Measurements from ENCODE around the gene BSCL2. TPM values are rescaled to one million over a fixed set of nuclear protein-coding genes. Genes with fewer than 3 reads are reported as not detected.

The BSCL2 gene
- total RNA-seq (2022; extraction: Qiagen RNA extraction; ENCODE audit: low read depth), result 55.9 to 81.0 TPM (median 72.4 TPM) in 5 replicates

GRCh38 chr11:62707277-62707861 is at the start of gene BSCL2, which contains the start of gene GNG3:
TSS of gene BSCL2 (minus strand) at chr11:62707424. CDS start at chr11:62707195, 229 bp downstream.
TSS of gene GNG3 (plus strand) at chr11:62707676. CDS start at chr11:62708296, 620 bp downstream.

GRCh38 chr11:62753736-62754603 is 46.7 kb upstream of the BSCL2 start, which contains the start of gene ZBTB3:
TSS of gene ZBTB3 (minus strand) at chr11:62754160. CDS start at chr11:62753664, 496 bp downstream.

GRCh38 chr11:62728171-62728988 is 21.2 kb upstream of the BSCL2 start, which contains the start of gene TTC9C:
TSS of gene TTC9C (plus strand) at chr11:62728486. CDS start at chr11:62728849, 363 bp downstream.

GRCh38 chr11:62727165-62727871 is 20.1 kb upstream of the BSCL2 start, which contains the start of gene HNRNPUL2:
TSS of gene HNRNPUL2 (minus strand) at chr11:62727457. CDS start at chr11:62727156, 301 bp downstream.

GRCh38 chr11:62689421-62690183 is 17.6 kb downstream of the BSCL2 start, which contains the start of gene LRRN4CL:
TSS of gene LRRN4CL (minus strand) at chr11:62689530. CDS start at chr11:62688508, 1,022 bp downstream.

GRCh38 chr11:62678770-62679696 is 28.2 kb downstream of the BSCL2 start, which contains the start of gene UBXN1:
TSS of gene UBXN1 (minus strand) at chr11:62679073. CDS start at chr11:62678923, 150 bp downstream.

GRCh38 chr11:62671608-62672389 is 35.4 kb downstream of the BSCL2 start, which contains the start of the genes LBHD1 and UQCC3:
TSS of gene LBHD1 (minus strand) at chr11:62672267. CDS start at chr11:62670031, 2,236 bp downstream.
TSS of gene UQCC3 (plus strand) at chr11:62671673. CDS start at chr11:62671746, 73 bp downstream.

GRCh38 chr11:62665075-62665598 is 42.1 kb downstream of the BSCL2 start, which contains the start of the genes C11orf98 and CSKMT:
TSS of gene C11orf98 (minus strand) at chr11:62665210. CDS start at chr11:62665169, 41 bp downstream.
TSS of gene CSKMT (plus strand) at chr11:62665312. CDS start at chr11:62665880, 568 bp downstream.

GRCh38 chr11:62645946-62646824 is 61.0 kb downstream of the BSCL2 start, which contains the start of gene GANAB:
TSS of gene GANAB (minus strand) at chr11:62646613. CDS start at chr11:62646599, 14 bp downstream.

Other genes with a start within 250 kb of the BSCL2 start
- 153 to 206 TPM (median 176 TPM) in 5 replicates for gene AHNAK, start 160.6 kb downstream of the BSCL2 start, total RNA-seq (2022; extraction: Qiagen RNA extraction; ENCODE audit: low read depth)
- gene EEF1G, start 133.5 kb downstream of the BSCL2 start, total RNA-seq (2022; extraction: Qiagen RNA extraction; ENCODE audit: low read depth), result 1,810 to 2,054 TPM (median 1,998 TPM) in 5 replicates
- gene TUT1, start 115.9 kb downstream of the BSCL2 start, total RNA-seq (2022; extraction: Qiagen RNA extraction; ENCODE audit: low read depth), result 12.6 to 16.4 TPM (median 14.7 TPM) in 5 replicates
- gene MTA2, start 105.6 kb downstream of the BSCL2 start, total RNA-seq (2022; extraction: Qiagen RNA extraction; ENCODE audit: low read depth), result 85.5 to 90.4 TPM (median 87.7 TPM) in 5 replicates
- gene EML3, start 94.6 kb downstream of the BSCL2 start, total RNA-seq (2022; extraction: Qiagen RNA extraction; ENCODE audit: low read depth), result 17.7 to 28.3 TPM (median 25.4 TPM) in 5 replicates
- 2.2 to 4.7 TPM (median 4.0 TPM) in 5 replicates for gene ROM1, start 94.2 kb downstream of the BSCL2 start, total RNA-seq (2022; extraction: Qiagen RNA extraction; ENCODE audit: low read depth)
- 43.0 to 56.7 TPM (median 55.6 TPM) in 5 replicates for gene B3GAT3, start 85.4 kb downstream of the BSCL2 start, total RNA-seq (2022; extraction: Qiagen RNA extraction; ENCODE audit: low read depth)
- gene GANAB, start 60.8 kb downstream of the BSCL2 start, total RNA-seq (2022; extraction: Qiagen RNA extraction; ENCODE audit: low read depth), result 243 to 281 TPM (median 269 TPM) in 5 replicates
- 16.8 to 22.4 TPM (median 21.8 TPM) in 5 replicates for gene INTS5, start 54.1 kb downstream of the BSCL2 start, total RNA-seq (2022; extraction: Qiagen RNA extraction; ENCODE audit: low read depth)
- 136 to 160 TPM (median 145 TPM) in 5 replicates for gene C11orf98, start 42.2 kb downstream of the BSCL2 start, total RNA-seq (2022; extraction: Qiagen RNA extraction; ENCODE audit: low read depth)
- 11.7 to 17.3 TPM (median 13.5 TPM) in 5 replicates for gene CSKMT, start 42.1 kb downstream of the BSCL2 start, total RNA-seq (2022; extraction: Qiagen RNA extraction; ENCODE audit: low read depth)
- 23.9 to 36.7 TPM (median 32.9 TPM) in 5 replicates for gene UQCC3, start 35.8 kb downstream of the BSCL2 start, total RNA-seq (2022; extraction: Qiagen RNA extraction; ENCODE audit: low read depth)
- gene LBHD1, start 35.2 kb downstream of the BSCL2 start, total RNA-seq (2022; extraction: Qiagen RNA extraction; ENCODE audit: low read depth), result 4.0 to 5.2 TPM (median 5.0 TPM) in 5 replicates
- gene UBXN1, start 28.4 kb downstream of the BSCL2 start, total RNA-seq (2022; extraction: Qiagen RNA extraction; ENCODE audit: low read depth), result 113 to 129 TPM (median 124 TPM) in 5 replicates
- gene LRRN4CL, start 17.9 kb downstream of the BSCL2 start, total RNA-seq (2022; extraction: Qiagen RNA extraction; ENCODE audit: low read depth), result 0.08 to 0.12 TPM (median 0.10 TPM) in 3 of 5 replicates, not detected in the others
- 0.08 TPM in 1 of 5 replicates, not detected in the others for gene GNG3, start 252 bp upstream of the BSCL2 start, total RNA-seq (2022; extraction: Qiagen RNA extraction; ENCODE audit: low read depth)
- 37.0 to 43.4 TPM (median 42.3 TPM) in 5 replicates for gene HNRNPUL2, start 20.0 kb upstream of the BSCL2 start, total RNA-seq (2022; extraction: Qiagen RNA extraction; ENCODE audit: low read depth)
- 32.4 to 38.1 TPM (median 35.4 TPM) in 5 replicates for gene TTC9C, start 21.1 kb upstream of the BSCL2 start, total RNA-seq (2022; extraction: Qiagen RNA extraction; ENCODE audit: low read depth)
- gene ZBTB3, start 46.7 kb upstream of the BSCL2 start, total RNA-seq (2022; extraction: Qiagen RNA extraction; ENCODE audit: low read depth), result 0.97 to 2.2 TPM (median 1.4 TPM) in 5 replicates
- 164 to 200 TPM (median 184 TPM) in 5 replicates for gene POLR2G, start 54.2 kb upstream of the BSCL2 start, total RNA-seq (2022; extraction: Qiagen RNA extraction; ENCODE audit: low read depth)
- 13.6 to 17.9 TPM (median 16.1 TPM) in 5 replicates for gene TAF6L, start 64.0 kb upstream of the BSCL2 start, total RNA-seq (2022; extraction: Qiagen RNA extraction; ENCODE audit: low read depth)
- 67.5 to 93.2 TPM (median 88.1 TPM) in 5 replicates for gene TMEM179B, start 80.0 kb upstream of the BSCL2 start, total RNA-seq (2022; extraction: Qiagen RNA extraction; ENCODE audit: low read depth)
- gene TMEM223, start 84.6 kb upstream of the BSCL2 start, total RNA-seq (2022; extraction: Qiagen RNA extraction; ENCODE audit: low read depth), result 19.1 to 31.3 TPM (median 28.3 TPM) in 5 replicates
- gene NXF1, start 98.0 kb upstream of the BSCL2 start, total RNA-seq (2022; extraction: Qiagen RNA extraction; ENCODE audit: low read depth), result 48.0 to 61.2 TPM (median 57.6 TPM) in 5 replicates
- gene STX5, start 124.6 kb upstream of the BSCL2 start, total RNA-seq (2022; extraction: Qiagen RNA extraction; ENCODE audit: low read depth), result 19.8 to 29.3 TPM (median 27.5 TPM) in 5 replicates
- gene TEX54, start 125.4 kb upstream of the BSCL2 start, total RNA-seq (2022; extraction: Qiagen RNA extraction; ENCODE audit: low read depth), result not detected in 5 replicates
- 74.7 to 85.8 TPM (median 82.6 TPM) in 5 replicates for gene WDR74, start 132.2 kb upstream of the BSCL2 start, total RNA-seq (2022; extraction: Qiagen RNA extraction; ENCODE audit: low read depth)
- gene SLC3A2, start 173.5 kb upstream of the BSCL2 start, total RNA-seq (2022; extraction: Qiagen RNA extraction; ENCODE audit: low read depth), result 884 to 1,045 TPM (median 1,010 TPM) in 5 replicates
- gene CHRM1, start 213.9 kb upstream of the BSCL2 start, total RNA-seq (2022; extraction: Qiagen RNA extraction; ENCODE audit: low read depth), result 0.06 to 0.20 TPM in 2 of 5 replicates, not detected in the others